NCI-H1694 (cell line): ENCODE measurements around the gene CCNDBP1.

Source experiments
- DNase-seq: peaks from one replicate; lab custom pipeline; 2025; lab: John Stamatoyannopoulos, UW

CCNDBP1 gene

GRCh38 chr15:43246261-43246774 lies 61.1 kb downstream of the CCNDBP1 start:
- DNase-seq, result no peak
